HCT116 (cell line): Measurements from ENCODE around the gene COL19A1.

Experiments
- CBX3 ChIP-seq: IDR thresholded peaks from 2 replicates; pipeline ENCODE4 v1.6.1; 2012; ENCODE audit warnings: low read depth
- CTCF ChIP-seq, 3 experiments: fragments of 200-600 bp in 1 of 3; sonication (generic) in 1 of 3; IDR thresholded peaks in 2 of 3; conservative IDR thresholded peaks in 1 of 3; 2 replicates each; pipeline ENCODE4 v1.5.1; 2012 to 2017; ENCODE audit warnings: low read depth in 2 of 3, low read length in 2 of 3, antibody characterized with exemption in 1 of 3, borderline replicate concordance in 1 of 3, control low read depth in 1 of 3, mild to moderate bottlenecking in 1 of 3, mixed read lengths in 1 of 3, mixed run types in 1 of 3, moderate library complexity in 1 of 3; ENCODE audit not compliant: insufficient read depth in 1 of 3
- ELF1 ChIP-seq: IDR thresholded peaks from 2 replicates; pipeline ENCODE4 v1.6.1; 2012; ENCODE audit warnings: low read depth, borderline replicate concordance
- EZH2 ChIP-seq: fragments of 200-600 bp; sonication (generic); IDR thresholded peaks from 2 replicates; pipeline ENCODE4 v1.6.1; 2017; ENCODE audit warnings: antibody characterized with exemption, mixed run types
- EZH2phosphoT487 ChIP-seq: fragments of 200-600 bp; IDR thresholded peaks from 2 replicates; pipeline ENCODE4 v1.6.1; 2018; ENCODE audit warnings: antibody characterized with exemption, borderline replicate concordance
- JUND ChIP-seq: IDR thresholded peaks from 2 replicates; pipeline ENCODE4 v1.6.1; 2012
- POLR2A ChIP-seq: IDR thresholded peaks from 2 replicates; pipeline ENCODE4 v1.7.0; 2011; ENCODE audit warnings: borderline replicate concordance; ENCODE audit not compliant: insufficient read depth, insufficient read length; ENCODE audit errors: extremely low read depth
- POLR2AphosphoS5 ChIP-seq: IDR thresholded peaks from 2 replicates; pipeline ENCODE4 v1.6.1; 2011; ENCODE audit warnings: mild to moderate bottlenecking, low read depth, low read length, moderate library complexity
- REST ChIP-seq: IDR thresholded peaks from 2 replicates; pipeline ENCODE4 v1.6.1; 2012; ENCODE audit warnings: low read depth
- SP1 ChIP-seq: IDR thresholded peaks from 2 replicates; pipeline ENCODE4 v1.6.1; 2012; ENCODE audit warnings: low read depth
- TCF7L2 ChIP-seq: IDR thresholded peaks from 2 replicates; pipeline ENCODE4 v1.7.0; 2011; ENCODE audit warnings: borderline replicate concordance, inconsistent platforms; ENCODE audit not compliant: insufficient read depth, insufficient read length; ENCODE audit errors: extremely low read depth
- YY1 ChIP-seq: IDR thresholded peaks from 2 replicates; pipeline ENCODE4 v1.6.1; 2011; ENCODE audit warnings: low read length, low read depth, moderate library complexity, mild to moderate bottlenecking; ENCODE audit not compliant: insufficient replicate concordance; ENCODE audit errors: extremely low read depth
- ZFX ChIP-seq: fragments of 450-650 bp; IDR thresholded peaks from 2 replicates; pipeline ENCODE4 v1.6.1; 2017
- TF ChIP-seq, protein P1 (sequence below): IDR thresholded peaks from 2 replicates; pipeline ENCODE4 v1.6.1; 2012

DNA sequence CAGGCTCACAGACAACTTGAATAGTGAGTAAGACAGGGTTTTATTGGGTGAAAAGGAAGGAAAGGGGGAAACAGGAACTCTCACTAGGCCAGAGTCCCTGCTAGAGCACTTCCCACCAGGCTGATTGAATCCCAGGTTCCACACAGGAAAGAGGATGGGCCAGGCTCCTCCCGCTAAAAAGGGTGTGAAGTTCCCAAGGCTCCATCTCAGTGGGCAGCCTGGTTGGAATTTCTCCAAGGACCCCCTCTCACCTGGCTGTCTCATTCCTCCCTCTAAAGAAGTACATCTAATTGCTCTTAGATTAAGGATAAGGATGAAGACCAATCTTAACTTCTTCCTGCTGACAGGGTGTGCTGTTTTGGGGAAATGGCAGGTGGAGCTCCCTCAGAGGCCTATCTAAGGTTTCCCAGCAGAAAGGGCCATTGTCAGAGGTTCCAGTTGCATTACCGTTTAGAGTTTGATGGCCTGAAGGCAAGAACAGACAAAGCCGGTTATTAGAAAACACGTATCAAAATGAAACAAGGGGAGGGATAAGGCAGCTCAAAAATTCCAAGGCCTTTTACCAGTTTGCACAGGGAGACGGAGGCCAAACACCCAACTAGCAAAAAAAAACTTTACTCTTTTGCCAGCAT is 21.5 kb downstream of the COL19A1 start:
- TF ChIP-seq ELF1, result no peak
- TF ChIP-seq CTCF (IDR thresholded peaks at IDR 0.05 in 2 of 3, conservative IDR thresholded peaks at IDR 0.05 in 1 of 3; ENCODE audit: borderline replicate concordance in 1 of 3, insufficient read depth in 1 of 3, low read depth in 2 of 3, low read length in 2 of 3), result no peak
- no peak for TF ChIP-seq EZH2
- TF ChIP-seq CBX3, result no peak
- TF ChIP-seq POLR2AphosphoS5, result no peak
- TF ChIP-seq, protein P1, sequence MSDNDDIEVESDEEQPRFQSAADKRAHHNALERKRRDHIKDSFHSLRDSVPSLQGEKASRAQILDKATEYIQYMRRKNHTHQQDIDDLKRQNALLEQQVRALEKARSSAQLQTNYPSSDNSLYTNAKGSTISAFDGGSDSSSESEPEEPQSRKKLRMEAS, result no peak
- TF ChIP-seq TCF7L2, result no peak
- no peak for TF ChIP-seq POLR2A
- TF ChIP-seq REST, result no peak
- no peak for TF ChIP-seq YY1
- no peak for TF ChIP-seq ZFX
- no peak for TF ChIP-seq SP1
- TF ChIP-seq JUND, result no peak
- no peak for TF ChIP-seq EZH2phosphoT487
